Vagina (tissue), 2 donors: ENCODE measurements around the gene URB1.

Experiments
- CTCF ChIP-seq, 3 experiments: fragments of 450-650 bp in 2 of 3; fragments of 200-600 bp in 1 of 3; sonication (generic) in 1 of 3; IDR thresholded peaks; one replicate each; pipeline ENCODE4 v1.5.1; 2017 to 2019; ENCODE audit warnings: antibody characterized with exemption in 3 of 3, mild to moderate bottlenecking in 2 of 3, moderate library complexity in 2 of 3
- POLR2A ChIP-seq, 2 donors: fragments of 450-650 bp; IDR thresholded peaks; one replicate each; pipeline ENCODE4 v1.6.1; 2017; ENCODE audit warnings: antibody characterized with exemption in 2 of 2, mild to moderate bottlenecking in 2 of 2, moderate library complexity in 2 of 2

DNA sequence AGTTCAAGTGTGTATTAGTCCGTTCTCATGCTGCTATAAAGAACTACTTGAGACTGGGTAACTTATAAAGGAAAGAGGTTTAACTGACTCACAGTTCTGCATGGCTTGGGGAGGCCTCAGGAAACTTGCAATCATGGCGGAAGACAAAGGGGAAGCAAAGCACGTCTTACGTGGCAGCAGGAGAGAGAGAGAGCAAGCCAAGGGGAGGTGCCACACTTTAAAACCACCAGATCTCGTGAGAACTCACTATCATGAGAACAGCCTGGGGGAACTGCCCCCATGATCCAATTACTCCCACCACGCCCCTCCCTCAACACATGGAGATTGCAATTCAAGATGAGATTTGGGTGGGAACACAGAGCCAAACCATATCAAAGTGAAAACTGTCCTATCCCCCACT, 109.8 kb downstream of the URB1 start:
- TF ChIP-seq CTCF (IDR thresholded peaks at IDR 0.05) (no peak), POLR2A (IDR thresholded peaks at IDR 0.05) (no peak)
